HFFc6 (cell line): ENCODE results near the gene FAM78B. TPM values are rescaled to one million over a fixed set of nuclear protein-coding genes. Genes with fewer than 3 reads are reported as not detected.

Experiments used
- DNase-seq: peaks from one replicate; pipeline ENCODE4 v3.0.0-alpha.2; 2018
- H3K27ac Mint-ChIP-seq: 2 replicates; pipeline ENCODE4 v1.8.0; 2020; ENCODE audit warnings: mild to moderate bottlenecking, mixed read lengths
- H3K27me3 Mint-ChIP-seq: 2 replicates; pipeline ENCODE4 v1.8.0; 2021; ENCODE audit warnings: mild to moderate bottlenecking, moderate library complexity, mixed read lengths; ENCODE audit not compliant: insufficient read depth
- H3K36me3 Mint-ChIP-seq: 2 replicates; pipeline ENCODE4 v1.8.0; 2021; ENCODE audit warnings: low read depth, mixed read lengths
- H3K4me1 Mint-ChIP-seq: 2 replicates; pipeline ENCODE4 v1.8.0; 2020; ENCODE audit warnings: low read depth, mixed read lengths
- H3K4me3 Mint-ChIP-seq: 2 replicates; pipeline ENCODE4 v1.8.0; 2020; ENCODE audit warnings: mild to moderate bottlenecking, moderate library complexity, mixed read lengths
- H3K9me3 Mint-ChIP-seq: 2 replicates; pipeline ENCODE4 v1.8.0; 2020; ENCODE audit warnings: mild to moderate bottlenecking, mixed read lengths
- CTCF ChIP-seq: fragments of 200-600 bp; sonication (generic); IDR thresholded peaks from 2 replicates; pipeline ENCODE4 v1.5.0; 2021; ENCODE audit warnings: antibody characterized with exemption, mild to moderate bottlenecking
- total RNA-seq, 6 experiments: library from RNA; stranded (reverse); fragmentation: NEBNext Ultra II Directional; extraction: Animal tissue kit (Norgen Biotek cat#: 25700); gene quantifications; 2 replicates in 1 of 6; 3 replicates in 5 of 6; pipeline ENCODE4 v1.2.3, GENCODE V29; 2021

The FAM78B gene
- total RNA-seq, 6 experiments from 2014 or later = 0.11 to 0.14 TPM; not detected in 4

- no peak overlapping the region for H3K4me3 Mint-ChIP-seq
- H3K36me3 Mint-ChIP-seq = no peaks in the 10 kb centered on the region
- H3K27me3 Mint-ChIP-seq = no peaks in the 10 kb centered on the region; the same call in 1 of the 2 replicates
- no peak for TF ChIP-seq CTCF
- DNase-seq = no peak
- no peak overlapping the region for H3K27ac Mint-ChIP-seq
- H3K4me1 Mint-ChIP-seq = no peaks in the 10 kb centered on the region
- peaks cover 39% of the 10 kb centered on the region for H3K9me3 Mint-ChIP-seq
These were observed 43.8 kb downstream of the FAM78B start for GRCh38 chr1:166122873-166123466.

GRCh38 chr1:166121010-166121409 lies 45.8 kb downstream of the FAM78B start:
- H3K27me3 Mint-ChIP-seq = peaks cover 2% of the 10 kb centered on the region; the same call in 1 of the 2 replicates
- H3K4me1 Mint-ChIP-seq = no peaks in the 10 kb centered on the region
- TF ChIP-seq CTCF = no peak
- peaks cover 38% of the 10 kb centered on the region for H3K9me3 Mint-ChIP-seq
- DNase-seq = no peak
- H3K36me3 Mint-ChIP-seq = no peaks in the 10 kb centered on the region
- H3K27ac Mint-ChIP-seq = no peak overlapping the region
- no peak overlapping the region for H3K4me3 Mint-ChIP-seq

- no peak for TF ChIP-seq CTCF
- H3K27me3 Mint-ChIP-seq = peaks cover 2% of the 10 kb centered on the region; the same call in 1 of the 2 replicates
- no peaks in the 10 kb centered on the region for H3K36me3 Mint-ChIP-seq
- no peak overlapping the region for H3K4me3 Mint-ChIP-seq
- no peak for DNase-seq
- no peak overlapping the region for H3K27ac Mint-ChIP-seq
- no peaks in the 10 kb centered on the region for H3K4me1 Mint-ChIP-seq
- H3K9me3 Mint-ChIP-seq = peaks cover 38% of the 10 kb centered on the region
These were observed 46.5 kb downstream of the FAM78B start for GRCh38 chr1:166120281-166120680.

DNA sequence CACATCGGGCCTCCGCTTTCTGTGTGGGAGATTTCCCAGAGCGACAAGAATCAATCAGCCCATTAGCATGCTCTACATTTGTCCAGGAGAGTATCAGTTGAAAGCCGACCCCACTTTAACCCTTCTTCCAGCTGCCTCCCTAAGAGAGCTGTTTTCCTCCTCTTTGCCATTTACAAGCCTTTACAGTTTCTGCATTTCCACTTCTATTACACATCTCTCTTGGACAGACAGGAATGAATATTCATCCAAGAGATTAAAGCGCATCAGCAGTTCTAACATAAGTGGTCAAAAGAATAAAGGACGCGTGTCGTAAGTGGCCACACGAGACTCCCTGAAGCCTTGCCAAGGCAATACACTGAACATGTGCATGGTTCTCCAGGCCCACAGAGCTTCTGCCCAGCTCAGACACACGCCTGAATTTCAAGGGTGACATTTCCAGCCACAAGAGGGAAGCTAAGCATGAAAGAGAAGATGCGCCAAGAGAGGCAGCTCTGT lies 47.3 kb downstream of the FAM78B start:
- Mint-ChIP-seq H3K4me3 (no peak overlapping the region), H3K9me3 (peaks cover 40% of the 10 kb centered on the region), H3K27ac (no peak overlapping the region), H3K36me3 (no peaks in the 10 kb centered on the region), H3K27me3 (peaks cover 2% of the 10 kb centered on the region; the same call in 1 of the 2 replicates), H3K4me1 (no peaks in the 10 kb centered on the region)
- no peak for TF ChIP-seq CTCF
- no peak for DNase-seq

DNA sequence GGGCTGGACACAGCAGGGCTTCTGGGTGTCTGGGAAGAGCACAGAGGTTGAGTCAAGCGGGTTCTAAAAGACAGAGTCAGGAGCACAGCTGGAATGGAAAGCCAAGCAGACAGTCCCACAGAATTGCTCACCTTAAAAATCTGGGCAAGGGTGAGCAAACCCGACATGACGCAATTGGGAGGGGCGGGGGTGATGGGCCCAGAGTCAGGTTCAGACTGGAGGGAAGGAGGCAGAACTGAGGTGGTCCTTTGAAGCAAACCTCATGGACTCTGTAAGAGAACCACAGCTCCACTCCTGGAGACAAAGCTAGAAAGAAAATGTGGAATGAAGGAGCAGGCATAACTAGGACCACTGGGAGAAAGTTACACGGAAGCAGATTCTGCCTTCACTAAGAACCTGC lies 49.0 kb downstream of the FAM78B start:
- no peak for DNase-seq
- no peak for TF ChIP-seq CTCF
- peaks cover 2% of the 10 kb centered on the region; the same call in 1 of the 2 replicates for H3K27me3 Mint-ChIP-seq
- H3K36me3 Mint-ChIP-seq = no peaks in the 10 kb centered on the region
- no peaks in the 10 kb centered on the region for H3K4me1 Mint-ChIP-seq
- H3K27ac Mint-ChIP-seq = no peak overlapping the region
- H3K4me3 Mint-ChIP-seq = no peak overlapping the region
- H3K9me3 Mint-ChIP-seq = peaks cover 30% of the 10 kb centered on the region
